GM12878 (cell line): Measurements from ENCODE around the gene NAALADL2. TPM values are rescaled to one million over a fixed set of nuclear protein-coding genes. Genes with fewer than 3 reads are reported as not detected.

Experiments used
- ATAC-seq: fragments of 200-7000 bp; cut with Tn5 transposase; 3 replicates; pipeline ENCODE4 v1.9.1; 2020; ENCODE audit warnings: mild to moderate bottlenecking, moderate library complexity
- BruUV-seq: library from RNA; stranded (reverse); fragments of 400-500 nt; replicated peaks from 2 replicates; lab custom pipeline; 2021; lab: Mats Ljungman, UMichigan
- CTCF ChIA-PET: fragments of 300-600 bp; sonication (Branson Sonifier 250); formaldehyde crosslinking; extraction: SDS; loops from one replicate; lab custom pipeline; 2021; ENCODE audit warnings: inconsistent platforms; lab: Yijun Ruan, JAX
- POLR2A ChIA-PET: fragments of 350-600 bp; formaldehyde crosslinking; extraction: SDS; loops from one replicate; lab custom pipeline; 2021; ENCODE audit warnings: inconsistent platforms; lab: Charles Lee
- RAD21 ChIA-PET: fragments of 300-600 bp; sonication (Branson Sonifier 250); formaldehyde crosslinking; loops from one replicate; lab custom pipeline; 2023; ENCODE audit warnings: antibody characterized with exemption; ENCODE audit not compliant: unreplicated experiment; lab: Charles Lee
- SMC1A ChIA-PET: fragments of 300-600 bp; sonication (Branson Sonifier 250); formaldehyde crosslinking; loops from one replicate; lab custom pipeline; 2023; ENCODE audit not compliant: unreplicated experiment, uncharacterized antibody; lab: Charles Lee
- DNase-seq: peaks from one replicate; pipeline ENCODE4 v3.0.0-alpha.2; 2011; ENCODE audit warnings: low read depth, low spot score
- FAIRE-seq: peaks from 3 replicates; lab custom pipeline; 2011; peaks lifted over from hg19 to GRCh38; lab: Jason Lieb, UNC
- H2AFZ ChIP-seq: 2 replicates; pipeline ENCODE4 v1.6.0; 2011; ENCODE audit warnings: low read depth, low read length, control low read depth; ENCODE audit not compliant: control insufficient read depth
- H3K27ac ChIP-seq: 2 replicates; pipeline ENCODE4 v1.5.1; 2011; ENCODE audit warnings: control low read depth; ENCODE audit not compliant: control insufficient read depth, insufficient read depth
- H3K27me3 ChIP-seq, 2 experiments: replicated peaks in 1 of 2; 2 replicates each; pipeline versions ENCODE4 v1.6.0 to v1.6.1; 2011; ENCODE audit warnings: low read length in 1 of 2; ENCODE audit not compliant: control insufficient read depth in 2 of 2, insufficient read depth in 2 of 2
- H3K36me3 ChIP-seq, 2 experiments: 2 replicates each; pipeline ENCODE4 v1.5.1; 2011; ENCODE audit warnings: low read length in 1 of 2; ENCODE audit not compliant: control insufficient read depth in 2 of 2, insufficient read depth in 2 of 2
- H3K4me1 ChIP-seq: 2 replicates; pipeline ENCODE4 v1.6.1; 2011; ENCODE audit warnings: mild to moderate bottlenecking, low read length, moderate library complexity, mixed read lengths; ENCODE audit not compliant: control insufficient read depth, insufficient read depth
- H3K4me2 ChIP-seq: 2 replicates; pipeline ENCODE4 v1.6.0; 2011; ENCODE audit warnings: control low read depth; ENCODE audit not compliant: control insufficient read depth, insufficient read depth
- H3K4me3 ChIP-seq: fragments of 200-600 bp; sonication (generic); 2 replicates; pipeline ENCODE4 v1.5.1; 2016
- H3K79me2 ChIP-seq: 2 replicates; pipeline ENCODE4 v1.6.0; 2011; ENCODE audit warnings: low read length; ENCODE audit not compliant: control insufficient read depth, insufficient read depth
- H3K9ac ChIP-seq: 2 replicates; pipeline ENCODE4 v1.8.0; 2011; ENCODE audit warnings: low read length, control low read depth, mixed read lengths; ENCODE audit not compliant: control insufficient read depth, insufficient read depth
- H3K9me3 ChIP-seq: replicated peaks from 3 replicates; pipeline ENCODE4 v1.5.1; 2011; ENCODE audit warnings: mild to moderate bottlenecking, low read length; ENCODE audit not compliant: control insufficient read depth, insufficient read depth
- H4K20me1 ChIP-seq: 2 replicates; pipeline ENCODE4 v1.6.0; 2011; ENCODE audit not compliant: control insufficient read depth, insufficient read depth
- ATF7 ChIP-seq: fragments of 450-650 bp; IDR thresholded peaks from 2 replicates; pipeline ENCODE4 v1.6.1; 2016; ENCODE audit warnings: low read depth, mild to moderate bottlenecking
- CHD1 ChIP-seq: IDR thresholded peaks from 2 replicates; pipeline ENCODE4 v1.6.1; 2012; ENCODE audit warnings: low read depth, low read length, improper control_type of control experiment
- EZH2 ChIP-seq: IDR thresholded peaks from 2 replicates; pipeline ENCODE4 v1.6.1; 2012; ENCODE audit warnings: low read depth, mild to moderate bottlenecking, control low read depth, inconsistent platforms, low read length, borderline replicate concordance; ENCODE audit not compliant: control insufficient read depth
- GABPA ChIP-seq: IDR thresholded peaks from 2 replicates; pipeline ENCODE4 v1.6.1; 2014; ENCODE audit warnings: antibody characterized with exemption, low read depth, mild to moderate bottlenecking, inconsistent platforms
- HDAC6 ChIP-seq: fragments of 200-600 bp; sonication (generic); IDR thresholded peaks from one replicate; pipeline ENCODE4 v1.8.0; 2017; ENCODE audit warnings: antibody characterized with exemption; ENCODE audit not compliant: unreplicated experiment
- PAX8 ChIP-seq: fragments of 450-650 bp; IDR thresholded peaks from 2 replicates; pipeline ENCODE4 v1.6.1; 2017; ENCODE audit warnings: mild to moderate bottlenecking, moderate library complexity
- SPI1 ChIP-seq: IDR thresholded peaks from 2 replicates; pipeline ENCODE4 v1.6.1; 2011; ENCODE audit warnings: low read depth, mild to moderate bottlenecking, low read length, moderate library complexity, borderline replicate concordance; ENCODE audit not compliant: insufficient read depth
- WGBS: methylation state at CpG from one replicate; pipeline ENCODE4 v1.1.6; 2016; ENCODE audit warnings: low lambda C conversion rate; ENCODE audit not compliant: insufficient replicate concordance, insufficient coverage; ENCODE audit errors: missing lambda C conversion rate; 5-methylcytosine and 5-hydroxymethylcytosine counted together
- in situ Hi-C: fragments of 300-500 bp; cut with MboI; formaldehyde crosslinking; loops from 9 replicates; pipeline ENCODE4 v1.14.3; 2018; ENCODE audit warnings: mixed read lengths
- intact Hi-C: fragments of 100-400 bp; cut with micrococcal nuclease; formaldehyde crosslinking; loops from one replicate; pipeline ENCODE4 v1.14.2; 2022; ENCODE audit not compliant: unreplicated experiment
- polyA plus RNA-seq, 11 experiments: library from polyadenylated mRNA; depleted of rRNA in 4 of 11; unstranded in 6 of 11; stranded (reverse) in 5 of 11; fragments of >200 nt; fragmentation: Nextera tagmentation in 4 of 11; fragmentation: Illumina TruSeq in 1 of 11; extraction: Ambion mirVana in 4 of 11; extraction: Trizol in 1 of 11; gene quantifications; 1 replicate in 1 of 11; 2 replicates in 10 of 11; pipeline versions ENCODE4 v1.2.1 to v1.2.3, GENCODE V29; 2011 to 2016; ENCODE audit warnings: inconsistent platforms in 2 of 11, missing spikeins in 2 of 11, low read depth in 1 of 11
- total RNA-seq, 4 experiments: library from RNA; depleted of rRNA in 3 of 4; stranded (reverse); fragments of >200 nt in 3 of 4; fragmentation: Illumina TruSeq in 1 of 4; extraction: Trizol in 1 of 4; gene quantifications; 2 replicates each; pipeline versions ENCODE4 v1.2.1 to v1.2.3, GENCODE V29; 2013 to 2021
- TF ChIP-seq, protein P1 (sequence below): fragments of 450-650 bp; formaldehyde crosslinking; IDR thresholded peaks from 2 replicates; pipeline ENCODE4 v1.5.0; 2022; ENCODE audit warnings: mild to moderate bottlenecking, missing genetic modification characterization
- TF ChIP-seq, protein P2 (sequence below): fragments of 450-650 bp; IDR thresholded peaks from 2 replicates; pipeline ENCODE4 v1.6.1; 2016; ENCODE audit warnings: mild to moderate bottlenecking, moderate library complexity, borderline replicate concordance
- TF ChIP-seq, protein P3 (sequence below): fragments of 450-650 bp; IDR thresholded peaks from 2 replicates; pipeline ENCODE4 v1.6.1; 2017; ENCODE audit warnings: mild to moderate bottlenecking, moderate library complexity

NAALADL2 gene
- total and polyA plus RNA-seq, 10 of the 15 experiments (the other 5 are each of a cell fraction or from before 2014, with no cell fraction given), result 0.06 to 10.8 (median 0.46) TPM

DNA sequence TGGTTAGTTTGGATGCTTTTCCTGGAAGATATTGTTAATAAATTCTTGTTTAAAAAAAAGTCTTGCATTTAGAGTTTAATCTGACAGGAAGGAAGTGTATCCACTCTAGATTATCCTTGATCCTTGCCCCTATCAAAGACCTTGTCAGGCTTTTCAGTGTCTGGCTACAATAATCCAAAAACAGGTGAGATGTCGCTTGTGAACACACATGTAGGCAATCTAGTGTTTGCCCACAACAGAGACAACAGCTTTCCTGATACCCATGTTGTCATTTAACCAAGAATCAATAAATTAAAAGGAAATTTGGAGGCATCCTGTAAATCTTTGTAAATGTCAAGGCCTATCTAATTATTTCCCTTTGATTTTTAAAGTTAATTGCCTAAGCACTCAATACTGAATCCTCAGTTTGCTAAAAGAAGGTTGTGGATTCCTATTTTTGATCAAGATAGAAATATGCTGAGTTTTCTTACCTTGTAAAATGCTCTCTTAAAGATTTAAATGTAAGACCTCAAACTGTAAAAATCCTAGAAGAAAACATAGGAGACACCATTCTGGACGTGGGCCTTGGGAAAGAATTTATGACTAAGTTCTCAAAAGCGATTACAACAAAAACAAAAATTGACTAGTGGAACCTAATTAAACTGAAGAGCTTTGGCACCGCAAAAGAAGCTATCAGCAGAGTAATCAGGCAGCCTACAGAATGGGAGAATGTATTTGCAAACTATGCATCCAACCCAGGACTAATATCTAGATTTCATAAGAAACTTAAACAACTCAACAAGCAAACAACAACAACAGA is 207.7 kb downstream of the NAALADL2 start:
- ATAC-seq, result no peak
- intact Hi-C loops, result no loop called here
- ChIA-PET CTCF (no interaction called here), RAD21 (no interaction called here), POLR2A (no interaction called here), SMC1A (no interaction called here)
- no peak overlapping the region for H3K27ac ChIP-seq
- in situ Hi-C loops, result no loop called here
- 2% methylated on average over 4 of the region's 4 CpGs for WGBS
- no peak overlapping the region for H2AFZ ChIP-seq
- H3K79me2 ChIP-seq, result no peaks in the 10 kb centered on the region
- no peak overlapping the region for H3K9ac ChIP-seq
- H3K9me3 ChIP-seq, result no peaks in the 10 kb centered on the region
- no peaks in the 10 kb centered on the region for H3K36me3 ChIP-seq
- H3K4me2 ChIP-seq, result no peak overlapping the region
- BruUV-seq, result no TSS peak
- TF ChIP-seq HDAC6 (no peak), PAX8 (no peak), EZH2 (no peak), GABPA (no peak), ATF7 (no peak), SPI1 (no peak), CHD1 (no peak)
- TF ChIP-seq, protein P1, sequence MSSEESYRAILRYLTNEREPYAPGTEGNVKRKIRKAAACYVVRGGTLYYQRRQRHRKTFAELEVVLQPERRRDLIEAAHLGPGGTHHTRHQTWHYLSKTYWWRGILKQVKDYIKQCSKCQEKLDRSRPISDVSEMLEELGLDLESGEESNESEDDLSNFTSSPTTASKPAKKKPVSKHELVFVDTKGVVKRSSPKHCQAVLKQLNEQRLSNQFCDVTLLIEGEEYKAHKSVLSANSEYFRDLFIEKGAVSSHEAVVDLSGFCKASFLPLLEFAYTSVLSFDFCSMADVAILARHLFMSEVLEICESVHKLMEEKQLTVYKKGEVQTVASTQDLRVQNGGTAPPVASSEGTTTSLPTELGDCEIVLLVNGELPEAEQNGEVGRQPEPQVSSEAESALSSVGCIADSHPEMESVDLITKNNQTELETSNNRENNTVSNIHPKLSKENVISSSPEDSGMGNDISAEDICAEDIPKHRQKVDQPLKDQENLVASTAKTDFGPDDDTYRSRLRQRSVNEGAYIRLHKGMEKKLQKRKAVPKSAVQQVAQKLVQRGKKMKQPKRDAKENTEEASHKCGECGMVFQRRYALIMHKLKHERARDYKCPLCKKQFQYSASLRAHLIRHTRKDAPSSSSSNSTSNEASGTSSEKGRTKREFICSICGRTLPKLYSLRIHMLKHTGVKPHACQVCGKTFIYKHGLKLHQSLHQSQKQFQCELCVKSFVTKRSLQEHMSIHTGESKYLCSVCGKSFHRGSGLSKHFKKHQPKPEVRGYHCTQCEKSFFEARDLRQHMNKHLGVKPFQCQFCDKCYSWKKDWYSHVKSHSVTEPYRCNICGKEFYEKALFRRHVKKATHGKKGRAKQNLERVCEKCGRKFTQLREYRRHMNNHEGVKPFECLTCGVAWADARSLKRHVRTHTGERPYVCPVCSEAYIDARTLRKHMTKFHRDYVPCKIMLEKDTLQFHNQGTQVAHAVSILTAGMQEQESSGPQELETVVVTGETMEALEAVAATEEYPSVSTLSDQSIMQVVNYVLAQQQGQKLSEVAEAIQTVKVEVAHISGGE (CRISPR knock-in tag), result no peak
- TF ChIP-seq, protein P2, sequence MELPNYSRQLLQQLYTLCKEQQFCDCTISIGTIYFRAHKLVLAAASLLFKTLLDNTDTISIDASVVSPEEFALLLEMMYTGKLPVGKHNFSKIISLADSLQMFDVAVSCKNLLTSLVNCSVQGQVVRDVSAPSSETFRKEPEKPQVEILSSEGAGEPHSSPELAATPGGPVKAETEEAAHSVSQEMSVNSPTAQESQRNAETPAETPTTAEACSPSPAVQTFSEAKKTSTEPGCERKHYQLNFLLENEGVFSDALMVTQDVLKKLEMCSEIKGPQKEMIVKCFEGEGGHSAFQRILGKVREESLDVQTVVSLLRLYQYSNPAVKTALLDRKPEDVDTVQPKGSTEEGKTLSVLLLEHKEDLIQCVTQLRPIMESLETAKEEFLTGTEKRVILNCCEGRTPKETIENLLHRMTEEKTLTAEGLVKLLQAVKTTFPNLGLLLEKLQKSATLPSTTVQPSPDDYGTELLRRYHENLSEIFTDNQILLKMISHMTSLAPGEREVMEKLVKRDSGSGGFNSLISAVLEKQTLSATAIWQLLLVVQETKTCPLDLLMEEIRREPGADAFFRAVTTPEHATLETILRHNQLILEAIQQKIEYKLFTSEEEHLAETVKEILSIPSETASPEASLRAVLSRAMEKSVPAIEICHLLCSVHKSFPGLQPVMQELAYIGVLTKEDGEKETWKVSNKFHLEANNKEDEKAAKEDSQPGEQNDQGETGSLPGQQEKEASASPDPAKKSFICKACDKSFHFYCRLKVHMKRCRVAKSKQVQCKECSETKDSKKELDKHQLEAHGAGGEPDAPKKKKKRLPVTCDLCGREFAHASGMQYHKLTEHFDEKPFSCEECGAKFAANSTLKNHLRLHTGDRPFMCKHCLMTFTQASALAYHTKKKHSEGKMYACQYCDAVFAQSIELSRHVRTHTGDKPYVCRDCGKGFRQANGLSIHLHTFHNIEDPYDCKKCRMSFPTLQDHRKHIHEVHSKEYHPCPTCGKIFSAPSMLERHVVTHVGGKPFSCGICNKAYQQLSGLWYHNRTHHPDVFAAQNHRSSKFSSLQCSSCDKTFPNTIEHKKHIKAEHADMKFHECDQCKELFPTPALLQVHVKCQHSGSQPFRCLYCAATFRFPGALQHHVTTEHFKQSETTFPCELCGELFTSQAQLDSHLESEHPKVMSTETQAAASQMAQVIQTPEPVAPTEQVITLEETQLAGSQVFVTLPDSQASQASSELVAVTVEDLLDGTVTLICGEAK, result no peak
- TF ChIP-seq, protein P3, sequence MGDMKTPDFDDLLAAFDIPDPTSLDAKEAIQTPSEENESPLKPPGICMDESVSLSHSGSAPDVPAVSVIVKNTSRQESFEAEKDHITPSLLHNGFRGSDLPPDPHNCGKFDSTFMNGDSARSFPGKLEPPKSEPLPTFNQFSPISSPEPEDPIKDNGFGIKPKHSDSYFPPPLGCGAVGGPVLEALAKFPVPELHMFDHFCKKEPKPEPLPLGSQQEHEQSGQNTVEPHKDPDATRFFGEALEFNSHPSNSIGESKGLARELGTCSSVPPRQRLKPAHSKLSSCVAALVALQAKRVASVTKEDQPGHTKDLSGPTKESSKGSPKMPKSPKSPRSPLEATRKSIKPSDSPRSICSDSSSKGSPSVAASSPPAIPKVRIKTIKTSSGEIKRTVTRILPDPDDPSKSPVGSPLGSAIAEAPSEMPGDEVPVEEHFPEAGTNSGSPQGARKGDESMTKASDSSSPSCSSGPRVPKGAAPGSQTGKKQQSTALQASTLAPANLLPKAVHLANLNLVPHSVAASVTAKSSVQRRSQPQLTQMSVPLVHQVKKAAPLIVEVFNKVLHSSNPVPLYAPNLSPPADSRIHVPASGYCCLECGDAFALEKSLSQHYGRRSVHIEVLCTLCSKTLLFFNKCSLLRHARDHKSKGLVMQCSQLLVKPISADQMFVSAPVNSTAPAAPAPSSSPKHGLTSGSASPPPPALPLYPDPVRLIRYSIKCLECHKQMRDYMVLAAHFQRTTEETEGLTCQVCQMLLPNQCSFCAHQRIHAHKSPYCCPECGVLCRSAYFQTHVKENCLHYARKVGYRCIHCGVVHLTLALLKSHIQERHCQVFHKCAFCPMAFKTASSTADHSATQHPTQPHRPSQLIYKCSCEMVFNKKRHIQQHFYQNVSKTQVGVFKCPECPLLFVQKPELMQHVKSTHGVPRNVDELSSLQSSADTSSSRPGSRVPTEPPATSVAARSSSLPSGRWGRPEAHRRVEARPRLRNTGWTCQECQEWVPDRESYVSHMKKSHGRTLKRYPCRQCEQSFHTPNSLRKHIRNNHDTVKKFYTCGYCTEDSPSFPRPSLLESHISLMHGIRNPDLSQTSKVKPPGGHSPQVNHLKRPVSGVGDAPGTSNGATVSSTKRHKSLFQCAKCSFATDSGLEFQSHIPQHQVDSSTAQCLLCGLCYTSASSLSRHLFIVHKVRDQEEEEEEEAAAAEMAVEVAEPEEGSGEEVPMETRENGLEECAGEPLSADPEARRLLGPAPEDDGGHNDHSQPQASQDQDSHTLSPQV, result no peak
- DNase-seq, result no peak
- no peaks in the 10 kb centered on the region for H3K4me1 ChIP-seq
- no peak for FAIRE-seq
- no peaks in the 10 kb centered on the region for H4K20me1 ChIP-seq
- no peak overlapping the region for H3K4me3 ChIP-seq
- no peaks in the 10 kb centered on the region for H3K27me3 ChIP-seq
